ENCODE results near the gene AHSA1. TPM values are rescaled to one million over a fixed set of nuclear protein-coding genes. Genes with fewer than 3 reads are reported as not detected.

The AHSA1 gene
- total and polyA plus RNA-seq, 8 donors = 47.2 to 109 (median 77.5) TPM

- Histone ChIP-seq H3K36me3 (peaks cover 9 to 43% (median 40%) of the 10 kb centered on the region in 4 donors), H3K4me1 (no peaks in the 10 kb centered on the region), H3K27me3 (peaks cover 0 to 12% (median 0%) of the 10 kb centered on the region in 3 donors), H3K27ac (no peak overlapping the region), H3K9me3 (peaks cover 0 to 12% (median 5%) of the 10 kb centered on the region in 4 donors), H3K4me3 (no peak overlapping the region)
- 69 to 83% (median 71%) methylated on average over 4 of the region's 4 CpGs for WGBS, 5 donors
- DNase-seq = no peak
- intact Hi-C loops (cut with DNase I; ENCODE audit: low total_unique reads) = no loop called here
- TF ChIP-seq CTCF (IDR thresholded peaks at IDR 0.05) = no peak
- no peak for TF ChIP-seq POLR2AphosphoS5 (IDR thresholded peaks at IDR 0.05)
- TF ChIP-seq EP300 (IDR thresholded peaks at IDR 0.05) = no peak
- no peak for TF ChIP-seq POLR2A (IDR thresholded peaks at IDR 0.05)
Observed at GRCh38 chr14:77505031-77505430, 47.1 kb downstream of the AHSA1 start.

GRCh38 chr14:77507762-77508161 is 49.9 kb downstream of the AHSA1 start:
- no peak overlapping the region for H3K4me3 ChIP-seq
- TF ChIP-seq POLR2AphosphoS5 (IDR thresholded peaks at IDR 0.05) = no peak
- TF ChIP-seq EP300 (IDR thresholded peaks at IDR 0.05) = no peak
- no peak for TF ChIP-seq CTCF (IDR thresholded peaks at IDR 0.05)
- no peak for TF ChIP-seq POLR2A (IDR thresholded peaks at IDR 0.05)
- peaks cover 0 to 12% (median 5%) of the 10 kb centered on the region in 4 donors for H3K9me3 ChIP-seq
- intact Hi-C loops (cut with DNase I; ENCODE audit: low total_unique reads) = no loop called here
- DNase-seq = no peak
- 96 to 100% (median 98%) methylated on average over 3 of the region's 3 CpGs for WGBS, 5 donors
- H3K4me1 ChIP-seq = no peaks in the 10 kb centered on the region
- H3K36me3 ChIP-seq = peaks cover 23 to 71% (median 67%) of the 10 kb centered on the region in 4 donors
- no peak overlapping the region for H3K27ac ChIP-seq
- no peaks in the 10 kb centered on the region for H3K27me3 ChIP-seq

- no peaks in the 10 kb centered on the region for H3K4me1 ChIP-seq
- 87 to 96% (median 93%) methylated on average over 4 of the region's 4 CpGs for WGBS, 5 donors
- H3K27ac ChIP-seq = no peak overlapping the region
- H3K4me3 ChIP-seq = no peak overlapping the region
- peaks cover 23 to 73% (median 67%) of the 10 kb centered on the region in 4 donors for H3K36me3 ChIP-seq
- H3K9me3 ChIP-seq = peaks cover 0 to 10% (median 4%) of the 10 kb centered on the region in 4 donors
- H3K27me3 ChIP-seq = no peaks in the 10 kb centered on the region
- no peak for DNase-seq
- intact Hi-C loops (cut with DNase I; ENCODE audit: low total_unique reads) = no loop called here
- TF ChIP-seq CTCF (IDR thresholded peaks at IDR 0.05) = no peak
- no peak for TF ChIP-seq POLR2A (IDR thresholded peaks at IDR 0.05)
- TF ChIP-seq POLR2AphosphoS5 (IDR thresholded peaks at IDR 0.05) = no peak
Observed at GRCh38 chr14:77508249-77508648, 50.4 kb downstream of the AHSA1 start.

- H3K9me3 ChIP-seq = peaks cover 0 to 3% (median 1%) of the 10 kb centered on the region in 4 donors
- H3K4me3 ChIP-seq = no peak overlapping the region
- 91 to 94% (median 93%) methylated on average over 3 of the region's 3 CpGs for WGBS, 5 donors
- H3K27me3 ChIP-seq = no peaks in the 10 kb centered on the region
- H3K36me3 ChIP-seq = peaks cover 23 to 80% (median 69%) of the 10 kb centered on the region in 4 donors
- no peak overlapping the region for H3K27ac ChIP-seq
- DNase-seq = no peak
- H3K4me1 ChIP-seq = no peaks in the 10 kb centered on the region
- no peak for TF ChIP-seq POLR2A (IDR thresholded peaks at IDR 0.05)
- TF ChIP-seq EP300 (IDR thresholded peaks at IDR 0.05) = no peak
- no peak for TF ChIP-seq POLR2AphosphoS5 (IDR thresholded peaks at IDR 0.05)
- no peak for TF ChIP-seq CTCF (IDR thresholded peaks at IDR 0.05)
- intact Hi-C loops (cut with DNase I; ENCODE audit: low total_unique reads) = no loop called here
Observed at GRCh38 chr14:77508876-77509275, 51.0 kb downstream of the AHSA1 start.
